H1 (cell line): ENCODE data around the gene COL19A1. TPM values are rescaled to one million over a fixed set of nuclear protein-coding genes. Genes with fewer than 3 reads are reported as not detected.

ENCODE experiments used
- CTCF ChIA-PET: fragments of 300-600 bp; sonication (Branson Sonifier 250); formaldehyde crosslinking; loops from one replicate; lab custom pipeline; 2021; ENCODE audit not compliant: partially characterized antibody; lab: Charles Lee
- POLR2A ChIA-PET: fragments of 300-600 bp; sonication (Branson Sonifier 250); formaldehyde crosslinking; loops from one replicate; lab custom pipeline; 2021; ENCODE audit warnings: inconsistent platforms; ENCODE audit not compliant: partially characterized antibody; lab: Charles Lee
- DNase-seq, 2 experiments: peaks; one replicate each; pipeline versions ENCODE4 v3.0.0 to v3.0.0-alpha.2; 2010 to 2022; ENCODE audit warnings: low spot score in 2 of 2, low read depth in 1 of 2, mixed read lengths in 1 of 2
- FAIRE-seq: peaks from 2 replicates; lab custom pipeline; 2011; peaks lifted over from hg19 to GRCh38; lab: Jason Lieb, UNC
- H2AFZ ChIP-seq: 2 replicates; pipeline ENCODE4 v1.8.1; 2012; ENCODE audit warnings: low read length, inconsistent platforms
- H2AK5ac ChIP-seq: 2 replicates; pipeline ENCODE4 v1.6.1; 2013; ENCODE audit warnings: low read depth, low read length
- H2BK120ac ChIP-seq: replicated peaks from 2 replicates; pipeline ENCODE3; 2013; ENCODE audit warnings: low read depth, low read length, inconsistent platforms
- H2BK12ac ChIP-seq: 2 replicates; pipeline ENCODE4 v1.6.1; 2013; ENCODE audit warnings: low read depth, low read length
- H2BK15ac ChIP-seq: 2 replicates; pipeline ENCODE4 v1.6.1; 2013; ENCODE audit warnings: low read length
- H2BK20ac ChIP-seq: 2 replicates; pipeline ENCODE4 v1.6.1; 2013; ENCODE audit warnings: low read length
- H2BK5ac ChIP-seq: 2 replicates; pipeline ENCODE4 v1.6.1; 2013; ENCODE audit warnings: low read depth, low read length
- H3K14ac ChIP-seq: 2 replicates; pipeline ENCODE4 v1.6.1; 2013; ENCODE audit warnings: inconsistent platforms; ENCODE audit not compliant: insufficient read length
- H3K18ac ChIP-seq: 2 replicates; pipeline ENCODE4 v1.6.1; 2013; ENCODE audit warnings: low read length; ENCODE audit errors: extremely low read depth
- H3K23ac ChIP-seq: 2 replicates; pipeline ENCODE4 v1.6.1; 2013; ENCODE audit warnings: inconsistent platforms; ENCODE audit not compliant: insufficient read length
- H3K23me2 ChIP-seq: 2 replicates; pipeline ENCODE4 v1.6.1; 2013; ENCODE audit warnings: low read depth, low read length
- H3K27ac ChIP-seq: 2 replicates; pipeline ENCODE4 v1.6.1; 2011; ENCODE audit warnings: low read depth, low read length, inconsistent platforms
- H3K27me3 ChIP-seq, 4 experiments: replicated peaks in 1 of 4; 1 replicate in 1 of 4; 2 replicates in 3 of 4; pipeline versions ENCODE4 v1.6.1 to v1.8.1; 2011 to 2013; ENCODE audit warnings: low read length in 3 of 4, mild to moderate bottlenecking in 3 of 4, inconsistent platforms in 2 of 4, mixed read lengths in 2 of 4, moderate library complexity in 1 of 4; ENCODE audit not compliant: control insufficient read depth in 3 of 4, insufficient read depth in 3 of 4; ENCODE audit errors: extremely low read depth in 1 of 4
- H3K36me3 ChIP-seq, 4 experiments: 2 replicates each; pipeline versions ENCODE4 v1.6.1 to v1.8.1; 2011 to 2013; ENCODE audit warnings: mild to moderate bottlenecking in 4 of 4, low read length in 3 of 4, moderate library complexity in 2 of 4, control low read depth in 1 of 4, inconsistent platforms in 1 of 4; ENCODE audit not compliant: insufficient read depth in 4 of 4, control insufficient read depth in 2 of 4
- H3K4ac ChIP-seq: replicated peaks from 2 replicates; pipeline ENCODE3; 2013; ENCODE audit warnings: low read length, low read depth, mixed read lengths, inconsistent platforms; ENCODE audit not compliant: insufficient read length
- H3K4me1 ChIP-seq, 4 experiments: replicated peaks in 1 of 4; 1 replicate in 1 of 4; 2 replicates in 3 of 4; pipeline versions ENCODE4 v1.6.1 to v1.8.1; 2011 to 2013; ENCODE audit warnings: low read length in 3 of 4, inconsistent platforms in 2 of 4, mixed read lengths in 1 of 4; ENCODE audit not compliant: insufficient read depth in 4 of 4, control insufficient read depth in 3 of 4
- H3K4me2 ChIP-seq, 2 experiments: 2 replicates each; pipeline versions ENCODE4 v1.6.1 to v1.8.1; 2011 to 2013; ENCODE audit warnings: low read depth in 2 of 2, low read length in 2 of 2, control low read depth in 1 of 2, inconsistent platforms in 1 of 2, mild to moderate bottlenecking in 1 of 2; ENCODE audit not compliant: insufficient read depth in 1 of 2
- H3K4me3 ChIP-seq, 4 experiments: fragments of 200-600, 300-600 bp in 1 of 4; sonication (generic), shearing (Covaris generic), sonication (Bioruptor Twin) in 1 of 4; 2 replicates each; pipeline versions ENCODE4 v1.5.1 to v1.8.1; 2011 to 2016; ENCODE audit warnings: low read length in 4 of 4, low read depth in 3 of 4, control low read depth in 2 of 4, inconsistent platforms in 2 of 4, mild to moderate bottlenecking in 2 of 4, mixed read lengths in 1 of 4, moderate library complexity in 1 of 4; ENCODE audit not compliant: insufficient read depth in 2 of 4; ENCODE audit errors: extremely low read depth in 1 of 4
- H3K56ac ChIP-seq: replicated peaks from 2 replicates; pipeline ENCODE3; 2013; ENCODE audit warnings: low read depth, mild to moderate bottlenecking, mixed read lengths, low read length, inconsistent platforms; ENCODE audit not compliant: insufficient read length
- H3K79me1 ChIP-seq: 2 replicates; pipeline ENCODE4 v1.6.1; 2013; ENCODE audit warnings: low read depth, low read length, control low read depth
- H3K79me2 ChIP-seq, 2 experiments: 2 replicates each; pipeline versions ENCODE4 v1.6.1 to v1.8.1; 2012 to 2013; ENCODE audit warnings: low read length in 2 of 2, mild to moderate bottlenecking in 2 of 2, inconsistent platforms in 1 of 2; ENCODE audit not compliant: insufficient read depth in 2 of 2, control insufficient read depth in 1 of 2
- H3K9ac ChIP-seq, 4 experiments: replicated peaks in 1 of 4; 1 replicate in 1 of 4; 2 replicates in 3 of 4; pipeline versions ENCODE4 v1.6.1 to v1.8.1; 2011 to 2013; ENCODE audit warnings: low read depth in 3 of 4, low read length in 3 of 4, control low read depth in 2 of 4, mild to moderate bottlenecking in 2 of 4, moderate library complexity in 2 of 4, inconsistent platforms in 1 of 4; ENCODE audit errors: extremely low read depth in 1 of 4
- H3K9me3 ChIP-seq, 2 experiments: 2 replicates each; pipeline versions ENCODE4 v1.6.1 to v1.8.1; 2012 to 2013; ENCODE audit warnings: mild to moderate bottlenecking in 2 of 2, moderate library complexity in 2 of 2, control low read depth in 1 of 2, inconsistent platforms in 1 of 2, low read depth in 1 of 2, low read length in 1 of 2, mixed read lengths in 1 of 2; ENCODE audit not compliant: insufficient read depth in 2 of 2
- H4K20me1 ChIP-seq, 2 experiments: replicated peaks in 1 of 2; 2 replicates each; pipeline versions ENCODE3 to v1.8.1; 2011 to 2013; ENCODE audit warnings: inconsistent platforms in 2 of 2, low read length in 2 of 2, mild to moderate bottlenecking in 1 of 2; ENCODE audit not compliant: insufficient read depth in 2 of 2, control insufficient read depth in 1 of 2
- H4K5ac ChIP-seq: 2 replicates; pipeline ENCODE4 v1.6.1; 2013; ENCODE audit warnings: low read length, low read depth, mixed read lengths, inconsistent platforms; ENCODE audit not compliant: insufficient read length
- H4K8ac ChIP-seq: 2 replicates; pipeline ENCODE4 v1.8.0; 2013; ENCODE audit warnings: mild to moderate bottlenecking, moderate library complexity, low read length, inconsistent platforms; ENCODE audit not compliant: insufficient read depth; ENCODE audit errors: extremely low read depth
- H4K91ac ChIP-seq: replicated peaks from 2 replicates; pipeline ENCODE3; 2013; ENCODE audit warnings: low read length, mixed read lengths, inconsistent platforms; ENCODE audit not compliant: insufficient read length
- CEBPB ChIP-seq: IDR thresholded peaks from 2 replicates; pipeline ENCODE4 v1.6.1; 2012; ENCODE audit warnings: low read depth, low read length
- NRF1 ChIP-seq: IDR thresholded peaks from 2 replicates; pipeline ENCODE4 v1.6.1; 2011; ENCODE audit warnings: mild to moderate bottlenecking, low read depth, low read length, improper control_type of control experiment
- RFX5 ChIP-seq: IDR thresholded peaks from 2 replicates; pipeline ENCODE4 v1.6.1; 2011; ENCODE audit warnings: low read depth, low read length, improper control_type of control experiment, borderline replicate concordance
- RXRA ChIP-seq: IDR thresholded peaks from 2 replicates; pipeline ENCODE4 v1.6.1; 2011; ENCODE audit warnings: low read depth, mild to moderate bottlenecking, low read length, moderate library complexity; ENCODE audit not compliant: insufficient read depth
- SIN3A ChIP-seq, 2 experiments: IDR thresholded peaks in 1 of 2; conservative IDR thresholded peaks in 1 of 2; 2 replicates each; pipeline ENCODE4 v1.6.1; 2011 to 2012; ENCODE audit warnings: low read length in 2 of 2, improper control_type of control experiment in 1 of 2, low read depth in 1 of 2, mild to moderate bottlenecking in 1 of 2
- SP1 ChIP-seq: IDR thresholded peaks from 2 replicates; pipeline ENCODE4 v1.6.1; 2011; ENCODE audit warnings: low read depth, low read length
- SRF ChIP-seq: IDR thresholded peaks from 2 replicates; pipeline ENCODE4 v1.6.1; 2011; ENCODE audit warnings: mild to moderate bottlenecking, low read depth, low read length, moderate library complexity
- TAF7 ChIP-seq: optimal IDR thresholded peaks from 2 replicates; pipeline ENCODE3; 2011; ENCODE audit warnings: low read depth, mild to moderate bottlenecking, inconsistent platforms, low read length, moderate library complexity, borderline replicate concordance
- TEAD4 ChIP-seq: IDR thresholded peaks from 2 replicates; pipeline ENCODE4 v1.6.1; 2012; ENCODE audit warnings: low read depth, low read length, inconsistent platforms, mixed read lengths
- YY1 ChIP-seq: IDR thresholded peaks from 2 replicates; pipeline ENCODE4 v1.6.1; 2011; ENCODE audit warnings: low read depth, mild to moderate bottlenecking, low read length
- WGBS, 2 experiments: shearing (Covaris generic) in 1 of 2; methylation state at CpG; one replicate each; pipeline versions ENCODE4 v1.1.6 to v1.1.7; 2013 to 2015; ENCODE audit warnings: low lambda C conversion rate in 2 of 2, mixed read lengths in 2 of 2, inconsistent platforms in 1 of 2, low coverage in 1 of 2, missing lambda C conversion rate in 1 of 2; ENCODE audit not compliant: insufficient replicate concordance in 2 of 2, insufficient coverage in 1 of 2, insufficient read length in 1 of 2; ENCODE audit errors: extremely low coverage in 1 of 2, missing lambda C conversion rate in 1 of 2; 5-methylcytosine and 5-hydroxymethylcytosine counted together
- polyA plus RNA-seq, 7 experiments: library from polyadenylated mRNA; depleted of rRNA in 3 of 7; stranded (reverse) in 5 of 7; unstranded in 2 of 7; fragments of >200 nt in 5 of 7; fragments of 200-250 nt in 2 of 7; gene quantifications; 1 replicate in 5 of 7; 2 replicates in 1 of 7; 4 replicates in 1 of 7; pipeline versions ENCODE4 v1.2.1 to v1.2.3, GENCODE V29; 2011 to 2013; ENCODE audit warnings: missing spikeins in 2 of 7, mixed read lengths in 2 of 7
- total RNA-seq: library from RNA; stranded (reverse); fragmentation: NEBNext Ultra II Directional; extraction: Animal tissue kit (Norgen Biotek cat#: 25700); gene quantifications from 2 replicates; pipeline ENCODE4 v1.2.1, GENCODE V29; 2021
- TF ChIP-seq, protein P1 (sequence below): IDR thresholded peaks from 2 replicates; pipeline ENCODE4 v1.6.1; 2012; ENCODE audit warnings: inconsistent platforms
- TF ChIP-seq, protein P2 (sequence below): IDR thresholded peaks from 2 replicates; pipeline ENCODE4 v1.6.1; 2011; ENCODE audit warnings: low read depth, mild to moderate bottlenecking, low read length; ENCODE audit not compliant: insufficient read depth
- TF ChIP-seq, protein P3 (sequence below): IDR thresholded peaks from 2 replicates; pipeline ENCODE4 v1.6.1; 2011; ENCODE audit warnings: low read length, improper control_type of control experiment

COL19A1 gene
- total and polyA plus RNA-seq, 2 of the 8 experiments (the other 6 are each of a cell fraction or from before 2014, with no cell fraction given), result not detected

DNA sequence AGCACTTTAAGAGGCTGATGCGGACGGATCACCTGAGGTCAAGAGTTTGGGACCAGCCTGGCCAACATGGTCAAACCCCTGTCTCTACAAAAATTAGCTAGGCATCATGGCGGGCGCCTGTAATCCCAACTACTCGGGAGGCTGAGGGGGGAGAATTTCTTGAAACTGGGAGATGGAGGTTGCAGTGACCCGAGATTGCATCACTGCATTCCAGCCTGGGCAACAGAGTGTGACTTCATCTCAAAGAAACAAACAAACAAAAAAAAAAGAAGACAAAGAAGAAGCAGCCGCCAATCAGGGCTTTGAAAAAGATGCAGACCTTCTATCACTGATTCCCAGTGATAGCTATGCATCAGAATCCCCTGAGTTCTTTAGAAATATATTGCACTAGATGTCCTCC, 379.8 kb downstream of the COL19A1 start:
- H3K4ac ChIP-seq, result no peak overlapping the region
- 92% methylated on average over 7 of the region's 7 CpGs; no CpG with 5 or more reads in 1 of the 2 experiments for WGBS, 2 experiments
- H4K91ac ChIP-seq, result no peak overlapping the region
- no peak overlapping the region for H3K18ac ChIP-seq
- H3K23me2 ChIP-seq, result no peaks in the 10 kb centered on the region
- H3K9ac ChIP-seq, result no peak overlapping the region
- H3K23ac ChIP-seq, result no peak overlapping the region
- ChIA-PET POLR2A (no interaction called here), CTCF (interaction anchor here (2.2 kb wide), 1 partner anchor 25 kb away, joined by 8 read pairs; no protein-coding TSS in a partner anchor)
- H3K9me3 ChIP-seq, result no peaks in the 10 kb centered on the region
- no peaks in the 10 kb centered on the region for H3K79me1 ChIP-seq
- peaks cover 0 to 6% (median 4%) of the 10 kb centered on the region in 4 experiments; a peak in 5 of 7 replicates for H3K4me1 ChIP-seq
- H3K79me2 ChIP-seq, result no peaks in the 10 kb centered on the region
- H3K27ac ChIP-seq, result no peak overlapping the region
- FAIRE-seq (no peak), DNase-seq (no peak)
- no peak overlapping the region for H2BK15ac ChIP-seq
- no peak overlapping the region for H4K8ac ChIP-seq
- no peak overlapping the region for H3K56ac ChIP-seq
- no peak overlapping the region for H4K5ac ChIP-seq
- H2AFZ ChIP-seq, result no peak overlapping the region
- no peak overlapping the region for H3K14ac ChIP-seq
- H2BK120ac ChIP-seq, result no peak overlapping the region
- H2BK12ac ChIP-seq, result no peak overlapping the region
- no peaks in the 10 kb centered on the region for H4K20me1 ChIP-seq
- H3K36me3 ChIP-seq, result no peaks in the 10 kb centered on the region
- no peak overlapping the region for H2AK5ac ChIP-seq
- H3K4me3 ChIP-seq, result no peak overlapping the region
- no peak overlapping the region for H2BK5ac ChIP-seq
- H2BK20ac ChIP-seq, result no peak overlapping the region
- H3K27me3 ChIP-seq, result no peaks in the 10 kb centered on the region
- no peak overlapping the region for H3K4me2 ChIP-seq
- TF ChIP-seq RXRA (no peak), RFX5 (no peak), TAF7 (no peak), NRF1 (no peak), SRF (no peak), TEAD4 (no peak), CEBPB (peak; percentile 80), SP1 (no peak), YY1 (no peak), SIN3A (conservative IDR thresholded peaks at IDR 0.05 in 1 of 2, IDR thresholded peaks at IDR 0.05 in 1 of 2; ENCODE audit: low read depth in 1 of 2, low read length in 2 of 2) (no peak)
- TF ChIP-seq, protein P1, sequence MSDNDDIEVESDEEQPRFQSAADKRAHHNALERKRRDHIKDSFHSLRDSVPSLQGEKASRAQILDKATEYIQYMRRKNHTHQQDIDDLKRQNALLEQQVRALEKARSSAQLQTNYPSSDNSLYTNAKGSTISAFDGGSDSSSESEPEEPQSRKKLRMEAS, result no peak
- TF ChIP-seq, protein P2, sequence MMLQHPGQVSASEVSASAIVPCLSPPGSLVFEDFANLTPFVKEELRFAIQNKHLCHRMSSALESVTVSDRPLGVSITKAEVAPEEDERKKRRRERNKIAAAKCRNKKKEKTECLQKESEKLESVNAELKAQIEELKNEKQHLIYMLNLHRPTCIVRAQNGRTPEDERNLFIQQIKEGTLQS, result 0 out of 2 replicates have a peak, but pooled peaks have one; percentile 21
- TF ChIP-seq, protein P3, sequence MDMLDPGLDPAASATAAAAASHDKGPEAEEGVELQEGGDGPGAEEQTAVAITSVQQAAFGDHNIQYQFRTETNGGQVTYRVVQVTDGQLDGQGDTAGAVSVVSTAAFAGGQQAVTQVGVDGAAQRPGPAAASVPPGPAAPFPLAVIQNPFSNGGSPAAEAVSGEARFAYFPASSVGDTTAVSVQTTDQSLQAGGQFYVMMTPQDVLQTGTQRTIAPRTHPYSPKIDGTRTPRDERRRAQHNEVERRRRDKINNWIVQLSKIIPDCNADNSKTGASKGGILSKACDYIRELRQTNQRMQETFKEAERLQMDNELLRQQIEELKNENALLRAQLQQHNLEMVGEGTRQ, result no peak
